GM23338 (cell line): ENCODE measurements around the gene SLC20A1. TPM values are rescaled to one million over a fixed set of nuclear protein-coding genes. Genes with fewer than 3 reads are reported as not detected.

ENCODE experiments used
- ATAC-seq: fragments of 200-7000 bp; cut with Tn5 transposase; 3 replicates; pipeline ENCODE4 v1.9.1; 2020
- DNase-seq: peaks from one replicate; pipeline ENCODE4 v3.0.0-alpha.2; 2015; ENCODE audit warnings: low spot score
- H2AFZ ChIP-seq: fragments of 200-600 bp; sonication (generic); 2 replicates; pipeline ENCODE4 v1.8.0; 2016; ENCODE audit warnings: antibody characterized with exemption, mild to moderate bottlenecking, moderate library complexity
- H3F3A ChIP-seq: fragments of 200-600 bp; sonication (generic); replicated peaks from 2 replicates; pipeline ENCODE4 v1.8.0; 2017; ENCODE audit warnings: antibody characterized with exemption, mixed run types, low read depth
- H3K27ac ChIP-seq: fragments of 200-600 bp; sonication (generic); 2 replicates; pipeline ENCODE4 v1.6.1; 2016; ENCODE audit warnings: low read depth
- H3K27me3 ChIP-seq: fragments of 200-600 bp; sonication (generic); 2 replicates; pipeline ENCODE4 v1.8.0; 2016; ENCODE audit warnings: mild to moderate bottlenecking, mixed run types, moderate library complexity; ENCODE audit not compliant: insufficient read depth
- H3K36me3 ChIP-seq: fragments of 200-600 bp; sonication (generic); 2 replicates; pipeline ENCODE4 v1.8.0; 2016; ENCODE audit warnings: mild to moderate bottlenecking; ENCODE audit not compliant: insufficient read depth
- H3K4me1 ChIP-seq: fragments of 200-600 bp; sonication (generic); 2 replicates; pipeline ENCODE4 v1.8.0; 2016; ENCODE audit warnings: mild to moderate bottlenecking, moderate library complexity; ENCODE audit not compliant: insufficient read depth
- H3K4me2 ChIP-seq: fragments of 200-600 bp; sonication (generic); 2 replicates; pipeline ENCODE4 v1.7.1; 2017; ENCODE audit warnings: mixed run types
- H3K4me3 ChIP-seq: fragments of 200-600 bp; sonication (generic); 2 replicates; pipeline ENCODE4 v1.6.1; 2016; ENCODE audit warnings: mixed run types
- H3K79me2 ChIP-seq: fragments of 200-600 bp; sonication (generic); replicated peaks from 2 replicates; pipeline ENCODE4 v1.8.0; 2017; ENCODE audit warnings: mild to moderate bottlenecking; ENCODE audit not compliant: insufficient read depth
- H3K9me2 ChIP-seq: fragments of 200-600 bp; sonication (generic); 2 replicates; pipeline ENCODE4 v1.8.0; 2017; ENCODE audit not compliant: insufficient read depth
- H4K20me1 ChIP-seq: fragments of 200-600 bp; sonication (generic); replicated peaks from 2 replicates; pipeline ENCODE4 v1.8.0; 2017; ENCODE audit warnings: mild to moderate bottlenecking; ENCODE audit not compliant: insufficient read depth
- H3K27ac Mint-ChIP-seq: 2 replicates; pipeline ENCODE4 v1.8.0; 2020; ENCODE audit warnings: inconsistent platforms, mild to moderate bottlenecking, moderate library complexity, mixed read lengths
- H3K27me3 Mint-ChIP-seq: 3 replicates; pipeline ENCODE4 v1.8.0; 2022; ENCODE audit warnings: low read depth, mild to moderate bottlenecking, moderate library complexity, mixed read lengths, inconsistent platforms; ENCODE audit not compliant: insufficient read depth, poor library complexity
- H3K36me3 Mint-ChIP-seq: 3 replicates; pipeline ENCODE4 v1.8.0; 2021; ENCODE audit warnings: low read depth, mild to moderate bottlenecking, inconsistent platforms, moderate library complexity, mixed read lengths
- H3K4me1 Mint-ChIP-seq: 3 replicates; pipeline ENCODE4 v1.8.0; 2020; ENCODE audit warnings: mild to moderate bottlenecking, inconsistent platforms, mixed read lengths
- H3K4me3 Mint-ChIP-seq: 3 replicates; pipeline ENCODE4 v1.8.0; 2021; ENCODE audit warnings: moderate library complexity, mild to moderate bottlenecking, inconsistent platforms, mixed read lengths
- H3K9me3 Mint-ChIP-seq: 3 replicates; pipeline ENCODE4 v1.8.0; 2020; ENCODE audit warnings: moderate library complexity, mild to moderate bottlenecking, inconsistent platforms, mixed read lengths
- CREB1 ChIP-seq: fragments of 250-450 bp; sonication (Bioruptor Pico); IDR thresholded peaks from 2 replicates; pipeline ENCODE4 v1.5.0; 2020; ENCODE audit warnings: low read depth, mild to moderate bottlenecking, moderate library complexity
- EZH2phosphoT487 ChIP-seq: fragments of 200-600 bp; sonication (generic); IDR thresholded peaks from one replicate; pipeline ENCODE4 v1.8.1; 2018; ENCODE audit warnings: antibody characterized with exemption; ENCODE audit not compliant: unreplicated experiment
- NANOG ChIP-seq: IDR thresholded peaks from 2 replicates; pipeline ENCODE4 v1.6.1; 2016; ENCODE audit warnings: antibody characterized with exemption, borderline replicate concordance
- STAT1 ChIP-seq: IDR thresholded peaks from one replicate; pipeline ENCODE4 v1.6.1; 2016; ENCODE audit warnings: antibody characterized with exemption; ENCODE audit not compliant: unreplicated experiment
- ZNF331 ChIP-seq: fragments of 250-450 bp; sonication (Bioruptor Pico); IDR thresholded peaks from 2 replicates; pipeline ENCODE4 v1.5.0; 2020; ENCODE audit warnings: low read depth, mild to moderate bottlenecking, moderate library complexity
- polyA plus RNA-seq: library from polyadenylated mRNA; unstranded; fragments of >200 nt; fragmentation: Nextera tagmentation; extraction: Ambion mirVana; gene quantifications from 2 replicates; pipeline ENCODE4 v1.2.1, GENCODE V29; 2016
- total RNA-seq: library from RNA; depleted of rRNA; stranded (reverse); fragments of >200 nt; shearing (Covaris generic); gene quantifications from 2 replicates; pipeline ENCODE4 v1.2.3, GENCODE V29; 2014
- TF ChIP-seq, protein P1 (sequence below): IDR thresholded peaks from 2 replicates; pipeline ENCODE4 v1.6.1; 2016; ENCODE audit warnings: antibody characterized with exemption
- TF ChIP-seq, protein P2 (sequence below): fragments of 250-450 bp; sonication (Bioruptor Pico); IDR thresholded peaks from 2 replicates; pipeline ENCODE4 v1.5.0; 2020; ENCODE audit warnings: mild to moderate bottlenecking, moderate library complexity

The SLC20A1 gene
- total and polyA plus RNA-seq, 2 experiments from 2014 or later, result 52.9 to 84.3 TPM

DNA sequence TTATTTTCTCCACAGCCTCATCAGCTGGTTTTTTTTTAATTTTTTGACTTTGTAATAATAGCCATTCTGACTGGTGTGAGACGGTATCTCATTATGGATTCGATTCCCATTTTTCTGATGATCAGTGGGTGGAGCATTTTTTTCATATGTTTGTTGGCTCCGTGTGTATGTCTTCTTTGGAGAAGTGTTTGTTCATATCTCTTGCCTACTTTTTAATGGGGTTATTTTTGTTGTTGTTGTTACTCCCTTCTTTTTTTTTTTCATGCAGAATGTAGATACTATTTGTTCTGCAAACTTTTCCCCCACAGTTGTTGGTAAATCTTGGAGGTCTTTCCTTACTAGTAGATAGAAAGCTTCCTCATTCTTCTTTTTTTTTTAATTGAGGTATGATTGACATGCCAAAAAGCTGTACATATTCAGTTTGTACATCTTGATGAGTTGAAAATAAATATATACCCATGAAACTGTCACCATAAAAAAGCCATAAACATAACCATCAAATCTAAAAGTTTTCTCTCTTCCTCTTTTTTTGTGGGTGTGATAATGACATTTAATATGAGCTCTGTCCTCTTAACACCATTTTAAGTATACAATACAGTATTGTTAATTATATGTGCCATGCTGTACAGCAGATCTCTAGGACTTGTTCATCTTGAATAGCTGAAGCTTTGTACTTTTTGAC, 53.2 kb downstream of the SLC20A1 start:
- Mint-ChIP-seq H3K36me3 (no peaks in the 10 kb centered on the region), H3K27me3 (no peaks in the 10 kb centered on the region), H3K9me3 (no peaks in the 10 kb centered on the region), H3K4me3 (no peak overlapping the region), H3K4me1 (no peaks in the 10 kb centered on the region), H3K27ac (no peak overlapping the region)
- Histone ChIP-seq H3K27me3 (no peaks in the 10 kb centered on the region), H3K79me2 (no peaks in the 10 kb centered on the region), H2AFZ (no peak overlapping the region), H3K9me2 (no peaks in the 10 kb centered on the region), H3K4me1 (no peaks in the 10 kb centered on the region), H3K27ac (no peak overlapping the region), H3K4me2 (no peak overlapping the region), H3F3A (no peaks in the 10 kb centered on the region), H4K20me1 (no peaks in the 10 kb centered on the region), H3K36me3 (no peaks in the 10 kb centered on the region), H3K4me3 (no peak overlapping the region)
- no peak for TF ChIP-seq EZH2phosphoT487
- ATAC-seq (no peak), DNase-seq (no peak)

DNA sequence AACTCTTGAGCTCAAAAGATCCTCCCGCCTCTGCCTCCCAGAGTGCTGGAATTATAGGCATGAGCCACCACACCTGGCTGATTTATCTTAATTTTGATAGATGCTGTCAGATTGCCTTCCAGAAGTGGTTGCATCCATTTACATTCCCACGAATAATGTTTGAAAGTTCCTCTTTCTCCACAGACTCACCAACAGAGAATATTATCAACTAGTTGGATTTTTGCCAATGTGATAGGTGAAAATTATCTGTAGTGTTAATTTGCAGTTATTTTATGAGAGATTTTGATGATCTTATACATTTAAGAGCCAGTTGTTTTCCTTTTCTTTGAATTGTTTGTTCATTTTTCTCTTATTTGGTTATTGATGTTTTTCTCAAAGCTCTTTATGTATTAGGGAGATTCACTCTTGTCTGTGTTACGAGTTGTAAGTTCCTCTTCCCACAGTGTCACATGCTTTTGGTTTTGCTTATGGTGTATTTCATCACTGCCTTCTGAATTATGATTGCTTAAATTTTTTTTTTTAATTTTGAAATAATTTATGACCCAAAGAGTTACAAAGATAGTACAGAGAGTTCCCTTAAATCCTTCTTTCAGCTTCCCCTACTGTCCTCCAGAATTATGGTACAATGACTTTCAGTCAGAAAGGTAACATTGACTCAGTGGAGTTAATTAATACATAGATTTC, 54.4 kb downstream of the SLC20A1 start:
- no peaks in the 10 kb centered on the region for H3K36me3 Mint-ChIP-seq
- H3K27ac Mint-ChIP-seq, result no peak overlapping the region
- Histone ChIP-seq H3K27me3 (no peaks in the 10 kb centered on the region), H4K20me1 (no peaks in the 10 kb centered on the region), H3K79me2 (no peaks in the 10 kb centered on the region), H3K36me3 (no peaks in the 10 kb centered on the region), H3K4me3 (no peak overlapping the region), H3K4me1 (no peaks in the 10 kb centered on the region), H3K4me2 (no peak overlapping the region), H2AFZ (no peak overlapping the region), H3K27ac (no peak overlapping the region), H3K9me2 (no peaks in the 10 kb centered on the region), H3F3A (no peaks in the 10 kb centered on the region)
- H3K4me1 Mint-ChIP-seq, result no peaks in the 10 kb centered on the region
- TF ChIP-seq NANOG (no peak), STAT1 (no peak), CREB1 (CRISPR knock-in tag) (no peak), EZH2phosphoT487 (no peak), ZNF331 (CRISPR knock-in tag) (no peak)
- TF ChIP-seq, protein P1, sequence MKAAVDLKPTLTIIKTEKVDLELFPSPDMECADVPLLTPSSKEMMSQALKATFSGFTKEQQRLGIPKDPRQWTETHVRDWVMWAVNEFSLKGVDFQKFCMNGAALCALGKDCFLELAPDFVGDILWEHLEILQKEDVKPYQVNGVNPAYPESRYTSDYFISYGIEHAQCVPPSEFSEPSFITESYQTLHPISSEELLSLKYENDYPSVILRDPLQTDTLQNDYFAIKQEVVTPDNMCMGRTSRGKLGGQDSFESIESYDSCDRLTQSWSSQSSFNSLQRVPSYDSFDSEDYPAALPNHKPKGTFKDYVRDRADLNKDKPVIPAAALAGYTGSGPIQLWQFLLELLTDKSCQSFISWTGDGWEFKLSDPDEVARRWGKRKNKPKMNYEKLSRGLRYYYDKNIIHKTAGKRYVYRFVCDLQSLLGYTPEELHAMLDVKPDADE, result no peak
- TF ChIP-seq, protein P2, sequence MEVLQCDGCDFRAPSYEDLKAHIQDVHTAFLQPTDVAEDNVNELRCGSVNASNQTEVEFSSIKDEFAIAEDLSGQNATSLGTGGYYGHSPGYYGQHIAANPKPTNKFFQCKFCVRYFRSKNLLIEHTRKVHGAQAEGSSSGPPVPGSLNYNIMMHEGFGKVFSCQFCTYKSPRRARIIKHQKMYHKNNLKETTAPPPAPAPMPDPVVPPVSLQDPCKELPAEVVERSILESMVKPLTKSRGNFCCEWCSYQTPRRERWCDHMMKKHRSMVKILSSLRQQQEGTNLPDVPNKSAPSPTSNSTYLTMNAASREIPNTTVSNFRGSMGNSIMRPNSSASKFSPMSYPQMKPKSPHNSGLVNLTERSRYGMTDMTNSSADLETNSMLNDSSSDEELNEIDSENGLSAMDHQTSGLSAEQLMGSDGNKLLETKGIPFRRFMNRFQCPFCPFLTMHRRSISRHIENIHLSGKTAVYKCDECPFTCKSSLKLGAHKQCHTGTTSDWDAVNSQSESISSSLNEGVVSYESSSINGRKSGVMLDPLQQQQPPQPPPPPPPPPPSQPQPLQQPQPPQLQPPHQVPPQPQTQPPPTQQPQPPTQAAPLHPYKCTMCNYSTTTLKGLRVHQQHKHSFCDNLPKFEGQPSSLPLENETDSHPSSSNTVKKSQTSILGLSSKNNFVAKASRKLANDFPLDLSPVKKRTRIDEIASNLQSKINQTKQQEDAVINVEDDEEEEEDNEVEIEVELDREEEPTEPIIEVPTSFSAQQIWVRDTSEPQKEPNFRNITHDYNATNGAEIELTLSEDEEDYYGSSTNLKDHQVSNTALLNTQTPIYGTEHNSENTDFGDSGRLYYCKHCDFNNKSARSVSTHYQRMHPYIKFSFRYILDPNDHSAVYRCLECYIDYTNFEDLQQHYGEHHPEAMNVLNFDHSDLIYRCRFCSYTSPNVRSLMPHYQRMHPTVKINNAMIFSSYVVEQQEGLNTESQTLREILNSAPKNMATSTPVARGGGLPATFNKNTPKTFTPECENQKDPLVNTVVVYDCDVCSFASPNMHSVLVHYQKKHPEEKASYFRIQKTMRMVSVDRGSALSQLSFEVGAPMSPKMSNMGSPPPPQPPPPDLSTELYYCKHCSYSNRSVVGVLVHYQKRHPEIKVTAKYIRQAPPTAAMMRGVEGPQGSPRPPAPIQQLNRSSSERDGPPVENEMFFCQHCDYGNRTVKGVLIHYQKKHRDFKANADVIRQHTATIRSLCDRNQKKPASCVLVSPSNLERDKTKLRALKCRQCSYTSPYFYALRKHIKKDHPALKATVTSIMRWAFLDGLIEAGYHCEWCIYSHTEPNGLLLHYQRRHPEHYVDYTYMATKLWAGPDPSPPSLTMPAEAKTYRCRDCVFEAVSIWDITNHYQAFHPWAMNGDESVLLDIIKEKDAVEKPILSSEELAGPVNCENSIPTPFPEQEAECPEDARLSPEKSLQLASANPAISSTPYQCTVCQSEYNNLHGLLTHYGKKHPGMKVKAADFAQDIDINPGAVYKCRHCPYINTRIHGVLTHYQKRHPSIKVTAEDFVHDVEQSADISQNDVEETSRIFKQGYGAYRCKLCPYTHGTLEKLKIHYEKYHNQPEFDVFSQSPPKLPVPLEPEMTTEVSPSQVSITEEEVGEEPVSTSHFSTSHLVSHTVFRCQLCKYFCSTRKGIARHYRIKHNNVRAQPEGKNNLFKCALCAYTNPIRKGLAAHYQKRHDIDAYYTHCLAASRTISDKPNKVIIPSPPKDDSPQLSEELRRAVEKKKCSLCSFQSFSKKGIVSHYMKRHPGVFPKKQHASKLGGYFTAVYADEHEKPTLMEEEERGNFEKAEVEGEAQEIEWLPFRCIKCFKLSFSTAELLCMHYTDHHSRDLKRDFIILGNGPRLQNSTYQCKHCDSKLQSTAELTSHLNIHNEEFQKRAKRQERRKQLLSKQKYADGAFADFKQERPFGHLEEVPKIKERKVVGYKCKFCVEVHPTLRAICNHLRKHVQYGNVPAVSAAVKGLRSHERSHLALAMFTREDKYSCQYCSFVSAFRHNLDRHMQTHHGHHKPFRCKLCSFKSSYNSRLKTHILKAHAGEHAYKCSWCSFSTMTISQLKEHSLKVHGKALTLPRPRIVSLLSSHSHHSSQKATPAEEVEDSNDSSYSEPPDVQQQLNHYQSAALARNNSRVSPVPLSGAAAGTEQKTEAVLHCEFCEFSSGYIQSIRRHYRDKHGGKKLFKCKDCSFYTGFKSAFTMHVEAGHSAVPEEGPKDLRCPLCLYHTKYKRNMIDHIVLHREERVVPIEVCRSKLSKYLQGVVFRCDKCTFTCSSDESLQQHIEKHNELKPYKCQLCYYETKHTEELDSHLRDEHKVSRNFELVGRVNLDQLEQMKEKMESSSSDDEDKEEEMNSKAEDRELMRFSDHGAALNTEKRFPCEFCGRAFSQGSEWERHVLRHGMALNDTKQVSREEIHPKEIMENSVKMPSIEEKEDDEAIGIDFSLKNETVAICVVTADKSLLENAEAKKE, result no peak
- no peak overlapping the region for H3K4me3 Mint-ChIP-seq
- H3K27me3 Mint-ChIP-seq, result no peaks in the 10 kb centered on the region
- no peaks in the 10 kb centered on the region for H3K9me3 Mint-ChIP-seq
- DNase-seq (no peak), ATAC-seq (no peak)
